Measurements from ENCODE around the gene GEMIN4. TPM values are rescaled to one million over a fixed set of nuclear protein-coding genes. Genes with fewer than 3 reads are reported as not detected.

Gene GEMIN4
- 10 to 100 TPM in 3 of 4 donors, 1 to 10 TPM in 1; 9.9 to 29.0 (median 15.9) TPM for total RNA-seq

DNA sequence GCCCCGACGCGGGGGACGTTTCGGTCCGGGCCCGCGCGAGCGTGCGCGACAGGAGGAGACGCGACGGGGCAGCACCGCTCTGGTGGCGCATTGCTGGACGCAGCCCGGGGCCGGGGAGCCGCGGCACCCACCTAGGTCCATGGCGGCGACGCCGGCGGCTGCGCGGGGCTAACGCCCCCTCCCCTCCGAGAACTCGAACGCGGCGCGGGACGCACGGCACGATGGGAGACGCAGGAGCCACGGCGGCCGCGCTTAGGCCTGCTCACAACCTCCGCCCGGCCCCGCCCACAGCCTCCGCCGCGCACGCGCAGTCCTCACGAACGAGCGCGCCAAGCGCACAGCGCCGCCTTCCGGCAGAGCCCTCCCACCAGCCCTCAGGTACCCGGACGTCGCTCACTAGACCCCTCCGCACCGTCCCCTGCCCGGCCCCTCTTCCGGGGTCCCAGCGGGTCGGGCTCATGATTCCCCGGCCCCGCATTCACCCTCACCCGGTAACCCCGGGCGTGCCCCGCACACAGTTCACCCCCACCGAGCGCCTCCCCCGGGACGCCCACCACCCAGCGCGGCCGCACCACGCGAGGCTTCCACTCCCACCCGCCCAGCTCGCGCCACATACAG is at the start of gene GEMIN4:
Gene GEMIN4, minus strand, starts transcription at position 263 of the 618 bp plus-strand sequence. Its CDS starts 122 bp downstream, at position 141.
- no peaks in the 10 kb centered on the region for H3K27me3 ChIP-seq
- no peaks in the 10 kb centered on the region for H3K9me3 ChIP-seq
- WGBS, 2 donors: 0 to 2% methylated on average over 51 to 62 of the region's 87 CpGs
- H3K36me3 ChIP-seq: peaks cover 0 to 26% (median 6%) of the 10 kb centered on the region in 3 donors
- H3K27ac ChIP-seq: peak within 1 kb of the TSS; percentile 83 to 92 (median 88)
- peaks cover 0 to 26% (median 14%) of the 10 kb centered on the region in 4 donors for H3K4me1 ChIP-seq
- TF ChIP-seq EP300 (IDR thresholded peaks at IDR 0.05) (peak in 1 of 2 donors; percentile 90), POLR2A (IDR thresholded peaks at IDR 0.05) (peak; percentile 64 to 78)
- TF ChIP-seq, protein P1, sequence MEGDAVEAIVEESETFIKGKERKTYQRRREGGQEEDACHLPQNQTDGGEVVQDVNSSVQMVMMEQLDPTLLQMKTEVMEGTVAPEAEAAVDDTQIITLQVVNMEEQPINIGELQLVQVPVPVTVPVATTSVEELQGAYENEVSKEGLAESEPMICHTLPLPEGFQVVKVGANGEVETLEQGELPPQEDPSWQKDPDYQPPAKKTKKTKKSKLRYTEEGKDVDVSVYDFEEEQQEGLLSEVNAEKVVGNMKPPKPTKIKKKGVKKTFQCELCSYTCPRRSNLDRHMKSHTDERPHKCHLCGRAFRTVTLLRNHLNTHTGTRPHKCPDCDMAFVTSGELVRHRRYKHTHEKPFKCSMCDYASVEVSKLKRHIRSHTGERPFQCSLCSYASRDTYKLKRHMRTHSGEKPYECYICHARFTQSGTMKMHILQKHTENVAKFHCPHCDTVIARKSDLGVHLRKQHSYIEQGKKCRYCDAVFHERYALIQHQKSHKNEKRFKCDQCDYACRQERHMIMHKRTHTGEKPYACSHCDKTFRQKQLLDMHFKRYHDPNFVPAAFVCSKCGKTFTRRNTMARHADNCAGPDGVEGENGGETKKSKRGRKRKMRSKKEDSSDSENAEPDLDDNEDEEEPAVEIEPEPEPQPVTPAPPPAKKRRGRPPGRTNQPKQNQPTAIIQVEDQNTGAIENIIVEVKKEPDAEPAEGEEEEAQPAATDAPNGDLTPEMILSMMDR (IDR thresholded peaks at IDR 0.05): peak; percentile 98 to 99 (median 98)
- peak; percentile 85 to 93 for DNase-seq (ENCODE audit: low spot score in 2 of 2)
- H3K4me3 ChIP-seq: peak within 1 kb of the TSS; percentile 72 to 93 (median 87)

DNA sequence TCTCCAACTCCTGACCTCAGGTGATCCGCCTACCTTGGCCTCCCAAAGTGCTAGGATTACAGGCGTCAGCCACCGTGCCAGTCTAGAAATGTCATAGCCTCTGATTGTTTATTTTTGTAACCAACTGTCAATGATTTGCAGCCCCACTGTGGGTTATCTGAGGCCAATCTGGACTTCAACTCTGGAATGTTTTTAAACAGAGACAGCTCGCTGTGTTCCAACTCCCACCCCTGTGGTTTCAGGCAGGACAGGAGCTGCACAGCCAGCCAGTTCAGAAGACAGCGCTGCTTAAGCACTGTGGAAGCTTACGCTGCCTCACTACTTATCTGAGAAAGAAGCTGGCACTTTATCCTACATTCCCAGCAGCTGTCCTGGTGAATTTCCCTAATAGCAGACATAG is 49.6 kb upstream of the GEMIN4 start:
- Histone ChIP-seq H3K27ac (no peak overlapping the region), H3K4me1 (no peaks in the 10 kb centered on the region), H3K4me3 (no peak overlapping the region), H3K27me3 (no peaks in the 10 kb centered on the region), H3K36me3 (peaks cover 0 to 30% (median 0%) of the 10 kb centered on the region in 3 donors), H3K9me3 (no peaks in the 10 kb centered on the region)
- DNase-seq (ENCODE audit: low spot score in 2 of 2): no peak
- TF ChIP-seq POLR2A (IDR thresholded peaks at IDR 0.05): no peak
- TF ChIP-seq EP300 (IDR thresholded peaks at IDR 0.05): no peak
- TF ChIP-seq, protein P1 (IDR thresholded peaks at IDR 0.05): no peak
- 84 to 95% methylated on average over 6 of the region's 6 CpGs for WGBS, 2 donors

DNA sequence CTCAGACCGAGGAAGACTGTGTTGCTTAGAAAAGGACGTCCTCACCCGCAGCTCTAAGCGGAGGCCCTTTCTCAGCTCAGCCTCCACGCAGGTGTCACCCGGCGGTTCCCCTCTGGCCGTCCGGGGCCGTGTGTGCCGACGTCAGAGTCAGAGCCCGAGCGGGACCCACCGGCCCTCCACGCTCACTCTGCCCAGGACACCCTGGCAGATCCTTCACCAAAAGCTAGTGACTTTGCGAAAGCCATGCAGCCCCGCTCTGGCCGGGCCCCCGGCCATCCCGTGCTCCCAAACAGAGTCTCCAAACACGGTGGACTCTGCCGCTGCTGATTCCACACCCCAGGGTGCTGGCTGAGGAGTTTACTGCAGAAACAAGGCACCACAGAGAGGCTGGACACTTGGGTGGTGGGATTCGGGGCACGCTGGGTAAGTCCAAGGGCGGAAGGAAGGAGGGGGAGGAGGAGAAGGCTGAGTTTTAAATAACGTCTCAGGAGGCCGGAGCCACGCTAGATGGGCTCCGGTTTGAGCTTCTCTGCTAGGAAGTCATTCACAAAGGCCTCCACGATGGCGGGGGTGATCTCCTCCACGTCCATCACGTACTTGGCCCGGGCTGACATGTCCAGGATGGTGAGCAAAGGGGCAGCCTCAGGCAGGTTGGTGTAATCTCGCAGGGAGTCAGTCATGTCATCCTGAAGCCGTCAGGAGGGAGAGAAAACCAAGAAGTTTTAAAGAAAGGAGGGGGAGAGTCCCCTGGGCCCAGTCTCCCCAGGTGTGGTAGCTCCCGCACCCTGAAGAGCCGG is 48.6 kb upstream of the GEMIN4 start:
- DNase-seq (ENCODE audit: low spot score in 2 of 2): no peak
- TF ChIP-seq EP300 (IDR thresholded peaks at IDR 0.05) (no peak), POLR2A (IDR thresholded peaks at IDR 0.05) (no peak)
- TF ChIP-seq, protein P1 (IDR thresholded peaks at IDR 0.05): no peak

DNA sequence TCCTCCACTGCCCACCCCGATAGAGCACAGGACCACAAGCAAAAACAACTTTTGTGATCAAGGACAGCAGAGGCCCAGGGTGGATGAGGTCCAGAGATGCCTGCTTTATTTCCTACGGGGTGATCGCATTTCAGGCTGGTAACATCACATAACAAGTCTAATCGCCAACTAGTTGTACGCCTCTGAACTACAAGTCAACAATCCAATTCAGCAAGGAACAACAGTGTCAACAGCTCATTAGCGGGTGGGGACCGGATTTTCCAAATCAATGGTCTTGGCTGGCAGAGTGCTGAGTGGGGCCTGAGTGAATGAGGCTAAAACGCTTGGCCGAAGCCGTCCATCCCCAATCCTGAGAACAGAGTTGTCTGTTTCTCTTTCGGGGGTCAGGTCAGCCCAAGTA is 47.2 kb upstream of the GEMIN4 start:
- peaks cover 0 to 13% (median 2%) of the 10 kb centered on the region in 4 donors for H3K4me1 ChIP-seq

More for the DNA sequence above, 48.6 kb upstream of the GEMIN4 start:
- H3K36me3 ChIP-seq: peaks cover 0 to 34% (median 0%) of the 10 kb centered on the region in 3 donors
- no peaks in the 10 kb centered on the region for H3K4me1 ChIP-seq
- H3K27me3 ChIP-seq: no peaks in the 10 kb centered on the region
- no peaks in the 10 kb centered on the region for H3K9me3 ChIP-seq
- no peak overlapping the region for H3K4me3 ChIP-seq
- no peak overlapping the region for H3K27ac ChIP-seq
- WGBS, 2 donors: 90 to 93% methylated on average over 37 to 39 of the region's 39 CpGs

More for the DNA sequence above, 47.2 kb upstream of the GEMIN4 start:
- H3K27ac ChIP-seq: no peak overlapping the region
- H3K27me3 ChIP-seq: no peaks in the 10 kb centered on the region
- no peaks in the 10 kb centered on the region for H3K9me3 ChIP-seq
- 87 to 89% methylated on average over 11 of the region's 11 CpGs for WGBS, 2 donors
- H3K4me3 ChIP-seq: no peak overlapping the region
- no peak for DNase-seq (ENCODE audit: low spot score in 2 of 2)
- peaks cover 0 to 34% (median 0%) of the 10 kb centered on the region in 3 donors for H3K36me3 ChIP-seq
- TF ChIP-seq POLR2A (IDR thresholded peaks at IDR 0.05) (no peak), EP300 (IDR thresholded peaks at IDR 0.05) (no peak)
- TF ChIP-seq, protein P1 (IDR thresholded peaks at IDR 0.05): no peak
